GM12878 (cell line): ENCODE measurements around the gene RER1. TPM values are rescaled to one million over a fixed set of nuclear protein-coding genes. Genes with fewer than 3 reads are reported as not detected.

ENCODE experiments used
- ATAC-seq: fragments of 200-7000 bp; cut with Tn5 transposase; 3 replicates; pipeline ENCODE4 v1.9.1; 2020; ENCODE audit warnings: mild to moderate bottlenecking, moderate library complexity
- BruUV-seq: library from RNA; stranded (reverse); fragments of 400-500 nt; replicated peaks from 2 replicates; lab custom pipeline; 2021; lab: Mats Ljungman, UMichigan
- CTCF ChIA-PET: fragments of 300-600 bp; sonication (Branson Sonifier 250); formaldehyde crosslinking; extraction: SDS; loops from one replicate; lab custom pipeline; 2021; ENCODE audit warnings: inconsistent platforms; lab: Yijun Ruan, JAX
- POLR2A ChIA-PET: fragments of 350-600 bp; formaldehyde crosslinking; extraction: SDS; loops from one replicate; lab custom pipeline; 2021; ENCODE audit warnings: inconsistent platforms; lab: Charles Lee
- RAD21 ChIA-PET: fragments of 300-600 bp; sonication (Branson Sonifier 250); formaldehyde crosslinking; loops from one replicate; lab custom pipeline; 2023; ENCODE audit warnings: antibody characterized with exemption; ENCODE audit not compliant: unreplicated experiment; lab: Charles Lee
- SMC1A ChIA-PET: fragments of 300-600 bp; sonication (Branson Sonifier 250); formaldehyde crosslinking; loops from one replicate; lab custom pipeline; 2023; ENCODE audit not compliant: unreplicated experiment, uncharacterized antibody; lab: Charles Lee
- DNase-seq: peaks from one replicate; pipeline ENCODE4 v3.0.0-alpha.2; 2011; ENCODE audit warnings: low read depth, low spot score
- FAIRE-seq: peaks from 3 replicates; lab custom pipeline; 2011; peaks lifted over from hg19 to GRCh38; lab: Jason Lieb, UNC
- H2AFZ ChIP-seq: 2 replicates; pipeline ENCODE4 v1.6.0; 2011; ENCODE audit warnings: low read depth, low read length, control low read depth; ENCODE audit not compliant: control insufficient read depth
- H3K27ac ChIP-seq: 2 replicates; pipeline ENCODE4 v1.5.1; 2011; ENCODE audit warnings: control low read depth; ENCODE audit not compliant: control insufficient read depth, insufficient read depth
- H3K27me3 ChIP-seq, 2 experiments: replicated peaks in 1 of 2; 2 replicates each; pipeline versions ENCODE4 v1.6.0 to v1.6.1; 2011; ENCODE audit warnings: low read length in 1 of 2; ENCODE audit not compliant: control insufficient read depth in 2 of 2, insufficient read depth in 2 of 2
- H3K36me3 ChIP-seq, 2 experiments: 2 replicates each; pipeline ENCODE4 v1.5.1; 2011; ENCODE audit warnings: low read length in 1 of 2; ENCODE audit not compliant: control insufficient read depth in 2 of 2, insufficient read depth in 2 of 2
- H3K4me1 ChIP-seq: 2 replicates; pipeline ENCODE4 v1.6.1; 2011; ENCODE audit warnings: mild to moderate bottlenecking, low read length, moderate library complexity, mixed read lengths; ENCODE audit not compliant: control insufficient read depth, insufficient read depth
- H3K4me2 ChIP-seq: 2 replicates; pipeline ENCODE4 v1.6.0; 2011; ENCODE audit warnings: control low read depth; ENCODE audit not compliant: control insufficient read depth, insufficient read depth
- H3K4me3 ChIP-seq: fragments of 200-600 bp; sonication (generic); 2 replicates; pipeline ENCODE4 v1.5.1; 2016
- H3K79me2 ChIP-seq: 2 replicates; pipeline ENCODE4 v1.6.0; 2011; ENCODE audit warnings: low read length; ENCODE audit not compliant: control insufficient read depth, insufficient read depth
- H3K9ac ChIP-seq: 2 replicates; pipeline ENCODE4 v1.8.0; 2011; ENCODE audit warnings: low read length, control low read depth, mixed read lengths; ENCODE audit not compliant: control insufficient read depth, insufficient read depth
- H3K9me3 ChIP-seq: replicated peaks from 3 replicates; pipeline ENCODE4 v1.5.1; 2011; ENCODE audit warnings: mild to moderate bottlenecking, low read length; ENCODE audit not compliant: control insufficient read depth, insufficient read depth
- H4K20me1 ChIP-seq: 2 replicates; pipeline ENCODE4 v1.6.0; 2011; ENCODE audit not compliant: control insufficient read depth, insufficient read depth
- DPF2 ChIP-seq: fragments of 450-650 bp; IDR thresholded peaks from 2 replicates; pipeline ENCODE4 v1.6.1; 2017; ENCODE audit warnings: mild to moderate bottlenecking
- EGR1 ChIP-seq, 2 experiments: IDR thresholded peaks; 1 replicate in 1 of 2; 2 replicates in 1 of 2; pipeline ENCODE4 v1.6.1; 2011 to 2012; ENCODE audit warnings: low read depth in 2 of 2, low read length in 2 of 2, borderline replicate concordance in 1 of 2, mild to moderate bottlenecking in 1 of 2, moderate library complexity in 1 of 2
- GATAD2B ChIP-seq: fragments of 450-650 bp; conservative IDR thresholded peaks from 2 replicates; pipeline ENCODE4 v1.6.1; 2017; ENCODE audit warnings: low read depth, mild to moderate bottlenecking, moderate library complexity
- IKZF1 ChIP-seq: fragments of 450-650 bp; conservative IDR thresholded peaks from 2 replicates; pipeline ENCODE4 v1.6.1; 2017; ENCODE audit warnings: antibody characterized with exemption, mild to moderate bottlenecking
- NR2F1 ChIP-seq: fragments of 450-650 bp; conservative IDR thresholded peaks from 2 replicates; pipeline ENCODE4 v1.6.1; 2017; ENCODE audit warnings: mild to moderate bottlenecking
- PAX5 ChIP-seq: IDR thresholded peaks from 2 replicates; pipeline ENCODE4 v1.6.1; 2011; ENCODE audit warnings: low read depth, low read length, borderline replicate concordance
- PAX8 ChIP-seq: fragments of 450-650 bp; IDR thresholded peaks from 2 replicates; pipeline ENCODE4 v1.6.1; 2017; ENCODE audit warnings: mild to moderate bottlenecking, moderate library complexity
- PRDM15 ChIP-seq: fragments of 450-650 bp; formaldehyde crosslinking; IDR thresholded peaks from 2 replicates; pipeline ENCODE4 v1.4.0; 2020; ENCODE audit warnings: mild to moderate bottlenecking, moderate library complexity
- RB1 ChIP-seq: fragments of 450-650 bp; formaldehyde crosslinking; IDR thresholded peaks from 2 replicates; pipeline ENCODE4 v1.6.1; 2017; ENCODE audit warnings: mild to moderate bottlenecking, borderline replicate concordance
- TCF7 ChIP-seq: IDR thresholded peaks from 2 replicates; pipeline ENCODE4 v1.6.1; 2014; ENCODE audit warnings: antibody characterized with exemption, borderline replicate concordance
- ZZZ3 ChIP-seq: IDR thresholded peaks from 2 replicates; pipeline ENCODE4 v1.6.1; 2011; ENCODE audit warnings: low read depth; ENCODE audit not compliant: control insufficient read depth, insufficient read length
- WGBS: methylation state at CpG from one replicate; pipeline ENCODE4 v1.1.6; 2016; ENCODE audit warnings: low lambda C conversion rate; ENCODE audit not compliant: insufficient replicate concordance, insufficient coverage; ENCODE audit errors: missing lambda C conversion rate; 5-methylcytosine and 5-hydroxymethylcytosine counted together
- in situ Hi-C: fragments of 300-500 bp; cut with MboI; formaldehyde crosslinking; loops from 9 replicates; pipeline ENCODE4 v1.14.3; 2018; ENCODE audit warnings: mixed read lengths
- intact Hi-C: fragments of 100-400 bp; cut with micrococcal nuclease; formaldehyde crosslinking; loops from one replicate; pipeline ENCODE4 v1.14.2; 2022; ENCODE audit not compliant: unreplicated experiment
- polyA plus RNA-seq, 11 experiments: library from polyadenylated mRNA; depleted of rRNA in 4 of 11; unstranded in 6 of 11; stranded (reverse) in 5 of 11; fragments of >200 nt; fragmentation: Nextera tagmentation in 4 of 11; fragmentation: Illumina TruSeq in 1 of 11; extraction: Ambion mirVana in 4 of 11; extraction: Trizol in 1 of 11; gene quantifications; 1 replicate in 1 of 11; 2 replicates in 10 of 11; pipeline versions ENCODE4 v1.2.1 to v1.2.3, GENCODE V29; 2011 to 2016; ENCODE audit warnings: inconsistent platforms in 2 of 11, missing spikeins in 2 of 11, low read depth in 1 of 11
- total RNA-seq, 4 experiments: library from RNA; depleted of rRNA in 3 of 4; stranded (reverse); fragments of >200 nt in 3 of 4; fragmentation: Illumina TruSeq in 1 of 4; extraction: Trizol in 1 of 4; gene quantifications; 2 replicates each; pipeline versions ENCODE4 v1.2.1 to v1.2.3, GENCODE V29; 2013 to 2021
- TF ChIP-seq, protein P1 (sequence below): IDR thresholded peaks from 2 replicates; pipeline ENCODE4 v1.6.1; 2012; ENCODE audit warnings: low read depth, low read length, improper control_type of control experiment

RER1 gene
- total and polyA plus RNA-seq, 10 of the 15 experiments (the other 5 are each of a cell fraction or from before 2014, with no cell fraction given): 29.2 to 274 (median 136) TPM

DNA sequence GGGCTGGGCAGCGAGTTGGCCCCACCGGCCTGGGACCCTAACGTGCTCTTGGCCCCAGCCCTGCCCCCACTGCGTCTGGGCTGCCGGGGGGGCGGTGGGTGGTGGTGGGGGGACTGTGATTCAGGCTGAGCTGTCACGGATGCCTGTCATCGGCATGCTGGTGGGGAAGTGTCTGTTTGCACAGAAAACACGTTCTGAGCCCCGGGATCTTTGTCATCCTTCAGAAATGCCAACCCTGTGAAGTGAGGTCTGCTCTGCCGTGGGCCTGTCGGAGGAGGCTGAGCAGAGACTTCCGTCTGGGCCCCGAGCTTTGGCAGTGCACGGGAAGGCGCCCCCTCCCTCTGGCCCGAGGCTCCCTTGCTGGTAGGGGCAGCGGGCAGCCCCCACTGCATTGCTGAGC is 60.1 kb downstream of the RER1 start:
- H3K27ac ChIP-seq: no peak overlapping the region
- H3K27me3 ChIP-seq: no peaks in the 10 kb centered on the region; a peak in 1 of 4 replicates
- BruUV-seq: no TSS peak
- H3K4me2 ChIP-seq: no peak overlapping the region
- FAIRE-seq (no peak), ATAC-seq (no peak), DNase-seq (no peak)
- TF ChIP-seq DPF2 (no peak), GATAD2B (no peak), RB1 (no peak), PRDM15 (no peak), ZZZ3 (no peak), PAX5 (no peak), PAX8 (no peak), EGR1 (IDR thresholded peaks at IDR 0.05; ENCODE audit: borderline replicate concordance in 1 of 2, low read depth in 2 of 2, low read length in 2 of 2) (no peak), IKZF1 (no peak), TCF7 (no peak), NR2F1 (no peak)
- TF ChIP-seq, protein P1, sequence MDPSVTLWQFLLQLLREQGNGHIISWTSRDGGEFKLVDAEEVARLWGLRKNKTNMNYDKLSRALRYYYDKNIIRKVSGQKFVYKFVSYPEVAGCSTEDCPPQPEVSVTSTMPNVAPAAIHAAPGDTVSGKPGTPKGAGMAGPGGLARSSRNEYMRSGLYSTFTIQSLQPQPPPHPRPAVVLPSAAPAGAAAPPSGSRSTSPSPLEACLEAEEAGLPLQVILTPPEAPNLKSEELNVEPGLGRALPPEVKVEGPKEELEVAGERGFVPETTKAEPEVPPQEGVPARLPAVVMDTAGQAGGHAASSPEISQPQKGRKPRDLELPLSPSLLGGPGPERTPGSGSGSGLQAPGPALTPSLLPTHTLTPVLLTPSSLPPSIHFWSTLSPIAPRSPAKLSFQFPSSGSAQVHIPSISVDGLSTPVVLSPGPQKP: no peak
- POLR2A ChIA-PET: no interaction called here
- H3K4me1 ChIP-seq: no peaks in the 10 kb centered on the region
- H3K79me2 ChIP-seq: no peaks in the 10 kb centered on the region
- H2AFZ ChIP-seq: no peak overlapping the region
- H3K9ac ChIP-seq: no peak overlapping the region
- no peaks in the 10 kb centered on the region for H4K20me1 ChIP-seq
- RAD21 ChIA-PET: no interaction called here
- H3K4me3 ChIP-seq: no peak overlapping the region
- CTCF ChIA-PET: no interaction called here
- intact Hi-C loops (no loop called here), in situ Hi-C loops (no loop called here)
- H3K36me3 ChIP-seq: no peaks in the 10 kb centered on the region
- SMC1A ChIA-PET: no interaction called here
- WGBS: 15% methylated on average over 18 of the region's 18 CpGs
- H3K9me3 ChIP-seq: no peaks in the 10 kb centered on the region
